Measurements from ENCODE around the gene FAM3C.

FAM3C gene

GRCh38 chr7:121410829-121411596, 14.9 kb upstream of the FAM3C start:
- FAIRE-seq = no peak

GRCh38 chr7:121406944-121407343, 10.8 kb upstream of the FAM3C start:
- FAIRE-seq = no peak

GRCh38 chr7:121406461-121406860, 10.4 kb upstream of the FAM3C start:
- no peak for FAIRE-seq

GRCh38 chr7:121404348-121404747, 8.2 kb upstream of the FAM3C start:
- no peak for FAIRE-seq

GRCh38 chr7:121402701-121403100, 6.6 kb upstream of the FAM3C start:
- no peak for FAIRE-seq

GRCh38 chr7:121401896-121402295, 5.8 kb upstream of the FAM3C start:
- no peak for FAIRE-seq

GRCh38 chr7:121398246-121398645, 2.1 kb upstream of the FAM3C start:
- FAIRE-seq = no peak

- no peak for FAIRE-seq
These were observed 1.7 kb upstream of the FAM3C start for GRCh38 chr7:121397822-121398221.

GRCh38 chr7:121397361-121397760, 1.3 kb upstream of the FAM3C start:
- FAIRE-seq = no peak

- FAIRE-seq = no peak
These were observed 581 bp downstream of the FAM3C start for GRCh38 chr7:121395494-121395960.

- no peak for FAIRE-seq
These were observed 1.4 kb downstream of the FAM3C start for GRCh38 chr7:121394709-121395140.

GRCh38 chr7:121393005-121393366, 3.1 kb downstream of the FAM3C start:
- FAIRE-seq = no peak

GRCh38 chr7:121392277-121393004, 3.7 kb downstream of the FAM3C start:
- FAIRE-seq = no peak

GRCh38 chr7:121391686-121392085, 4.4 kb downstream of the FAM3C start:
- FAIRE-seq = no peak

GRCh38 chr7:121390617-121391016, 5.5 kb downstream of the FAM3C start:
- FAIRE-seq = no peak

- FAIRE-seq = no peak
These were observed 6.0 kb downstream of the FAM3C start for GRCh38 chr7:121390109-121390508.

GRCh38 chr7:121388950-121389349, 7.2 kb downstream of the FAM3C start:
- FAIRE-seq = no peak

- no peak for FAIRE-seq
These were observed 10.3 kb downstream of the FAM3C start for GRCh38 chr7:121385800-121386179.

GRCh38 chr7:121385056-121385799, 10.9 kb downstream of the FAM3C start:
- no peak for FAIRE-seq

GRCh38 chr7:121384265-121384664, 11.8 kb downstream of the FAM3C start:
- FAIRE-seq = no peak

GRCh38 chr7:121383235-121383910, 12.7 kb downstream of the FAM3C start:
- no peak for FAIRE-seq

GRCh38 chr7:121382473-121382872, 13.6 kb downstream of the FAM3C start:
- FAIRE-seq = no peak

- FAIRE-seq = no peak
These were observed 16.2 kb downstream of the FAM3C start for GRCh38 chr7:121379930-121380329.

All from TTC549 (cell line).